HG02970 (cell line): Measurements from ENCODE around the gene ADAMTS5.

Experiments used
- ATAC-seq: cut with Tn5 transposase; IDR thresholded peaks from one replicate; pipeline ENCODE4 v1.9.1; 2021; ENCODE audit warnings: mild to moderate bottlenecking, moderate library complexity, moderate number of reproducible peaks; ENCODE audit not compliant: unreplicated experiment, low FRiP score

Gene ADAMTS5

DNA sequence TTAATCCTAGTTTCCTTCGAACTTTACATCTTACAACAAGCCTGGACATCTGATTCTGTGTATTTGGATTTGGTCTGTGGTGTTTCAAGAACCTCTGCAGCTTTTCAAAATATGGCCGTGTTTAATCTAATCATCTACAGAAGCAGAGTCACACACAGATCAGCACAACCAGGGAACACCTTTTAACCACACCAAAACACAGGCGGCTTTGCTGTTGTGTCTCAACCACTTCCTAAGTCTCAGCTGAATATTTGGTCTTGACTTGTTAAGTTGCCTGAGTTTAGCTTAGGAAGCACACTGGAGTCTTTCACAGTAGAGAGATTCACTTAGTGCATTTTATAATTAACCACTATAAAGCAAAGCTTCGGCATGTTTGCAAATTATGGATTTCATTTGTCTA, 17.1 kb downstream of the ADAMTS5 start:
- ATAC-seq = no peak

GRCh38 chr21:26948194-26948593, 18.7 kb downstream of the ADAMTS5 start:
- no peak for ATAC-seq

- ATAC-seq = no peak
Observed at GRCh38 chr21:26946744-26947446, 20.0 kb downstream of the ADAMTS5 start.

GRCh38 chr21:26945916-26946675, 20.8 kb downstream of the ADAMTS5 start:
- ATAC-seq = no peak

- no peak for ATAC-seq
Observed at GRCh38 chr21:26943921-26944320, 23.0 kb downstream of the ADAMTS5 start.

DNA sequence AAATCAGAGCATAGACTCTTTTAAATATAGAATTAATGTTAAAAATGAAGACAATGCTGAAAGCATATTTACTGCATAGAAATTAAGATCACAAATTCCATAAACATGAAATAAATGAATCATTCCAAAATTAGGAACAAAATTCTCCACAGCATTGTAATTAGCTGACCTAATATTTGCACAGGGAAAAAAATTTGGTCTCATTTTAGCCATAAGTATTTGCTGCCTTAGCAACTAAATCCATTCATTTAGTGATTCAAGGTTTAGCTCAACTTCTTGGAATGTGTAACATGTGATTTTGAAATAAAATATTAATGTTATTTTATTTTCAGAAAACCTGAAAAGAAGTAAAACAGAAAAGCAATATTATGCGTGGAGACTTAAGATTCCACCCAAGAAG, 25.5 kb downstream of the ADAMTS5 start:
- no peak for ATAC-seq

DNA sequence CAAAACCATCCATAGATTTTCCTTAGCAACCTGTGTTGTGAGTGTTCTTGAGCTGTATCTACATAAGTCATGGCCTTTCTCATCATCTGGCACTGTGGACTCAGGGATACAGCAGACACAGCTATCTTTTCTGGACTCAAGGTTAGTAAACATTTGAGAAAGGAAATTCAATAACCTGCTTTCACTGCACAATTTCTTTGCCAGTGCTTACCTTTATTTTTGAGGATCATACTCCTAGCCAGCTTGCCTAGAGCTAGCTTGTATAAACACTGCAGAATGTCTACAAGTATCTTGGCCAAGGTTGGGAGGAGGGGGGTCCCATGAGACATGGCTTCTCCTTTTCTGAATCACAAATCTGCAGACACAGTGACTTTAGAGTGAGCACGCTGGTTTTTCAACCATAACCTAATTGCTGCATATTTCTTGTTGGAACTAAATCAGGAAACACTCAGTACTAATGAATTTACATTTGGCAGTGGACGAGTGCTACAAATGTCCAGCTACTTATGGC, 27.2 kb downstream of the ADAMTS5 start:
- no peak for ATAC-seq

- no peak for ATAC-seq
Observed at GRCh38 chr21:26936641-26937040, 30.2 kb downstream of the ADAMTS5 start.

- no peak for ATAC-seq
Observed at GRCh38 chr21:26935977-26936376, 30.9 kb downstream of the ADAMTS5 start.

- ATAC-seq = no peak
Observed at GRCh38 chr21:26934383-26934782, 32.5 kb downstream of the ADAMTS5 start.

GRCh38 chr21:26933448-26933847, 33.4 kb downstream of the ADAMTS5 start:
- no peak for ATAC-seq

- no peak for ATAC-seq
Observed at GRCh38 chr21:26925636-26926035, 41.3 kb downstream of the ADAMTS5 start.

- ATAC-seq = no peak
Observed at GRCh38 chr21:26925122-26925521, 41.8 kb downstream of the ADAMTS5 start.

DNA sequence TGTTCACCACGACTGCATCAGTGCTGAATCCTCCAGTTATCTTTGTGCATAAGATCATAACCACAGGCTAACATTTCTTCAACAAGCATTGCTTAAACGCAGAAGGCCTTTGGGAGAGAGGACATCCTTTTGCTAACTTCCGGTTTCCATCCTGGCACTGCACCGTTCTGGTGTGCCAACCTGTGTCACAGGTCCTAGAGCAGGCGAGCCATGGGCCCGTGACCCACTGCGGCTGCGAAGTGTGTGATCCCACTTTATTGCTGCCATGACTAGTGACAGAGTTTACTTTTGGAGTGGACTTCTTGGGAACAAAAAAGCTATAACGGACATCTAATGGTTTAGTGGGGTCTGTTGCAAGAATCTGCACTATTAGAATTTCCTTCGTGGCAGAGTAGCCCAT, 42.9 kb downstream of the ADAMTS5 start:
- ATAC-seq = no peak

DNA sequence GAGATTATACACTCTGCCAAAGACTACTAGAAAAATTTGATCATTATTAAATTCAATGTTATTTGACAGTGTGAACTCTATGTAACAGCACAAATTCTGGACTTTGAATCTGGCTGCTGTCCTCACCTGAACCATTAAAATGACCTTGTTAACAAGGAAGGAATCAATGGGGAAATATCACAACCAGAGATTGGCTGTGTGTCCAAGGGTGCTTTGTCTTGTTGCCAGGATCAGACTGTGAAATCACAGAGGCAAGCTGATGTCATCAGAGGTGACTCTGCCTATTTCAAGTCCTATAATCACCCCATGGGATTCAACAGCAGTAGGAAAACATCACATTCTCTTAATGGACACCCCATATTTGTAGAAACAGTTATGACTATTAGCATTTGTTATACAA, 46.8 kb downstream of the ADAMTS5 start:
- no peak for ATAC-seq

- no peak for ATAC-seq
Observed at GRCh38 chr21:26918323-26919079, 48.4 kb downstream of the ADAMTS5 start.

- no peak for ATAC-seq
Observed at GRCh38 chr21:26916799-26917198, 50.1 kb downstream of the ADAMTS5 start.

GRCh38 chr21:26914557-26914956, 52.3 kb downstream of the ADAMTS5 start:
- no peak for ATAC-seq

- ATAC-seq = no peak
Observed at GRCh38 chr21:26912466-26912865, 54.4 kb downstream of the ADAMTS5 start.

DNA sequence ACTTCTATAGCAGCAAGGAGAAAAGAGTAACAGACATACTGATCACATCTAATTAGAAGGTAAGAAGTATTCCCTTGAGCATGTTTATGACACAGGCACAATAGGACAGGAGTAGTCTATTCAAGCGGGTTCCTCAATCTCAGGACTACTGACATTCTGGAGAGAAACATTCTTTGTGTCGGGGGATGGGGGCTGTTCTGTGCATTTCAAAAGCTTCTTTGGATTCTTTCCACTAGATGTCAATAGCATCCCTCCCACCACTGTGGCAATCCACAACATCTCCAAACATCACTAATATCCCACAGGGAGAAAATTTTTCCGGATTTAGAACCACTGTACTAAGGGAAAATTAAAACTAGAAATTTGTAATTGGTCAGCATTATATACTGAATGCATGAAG, 56.9 kb downstream of the ADAMTS5 start:
- ATAC-seq = no peak

DNA sequence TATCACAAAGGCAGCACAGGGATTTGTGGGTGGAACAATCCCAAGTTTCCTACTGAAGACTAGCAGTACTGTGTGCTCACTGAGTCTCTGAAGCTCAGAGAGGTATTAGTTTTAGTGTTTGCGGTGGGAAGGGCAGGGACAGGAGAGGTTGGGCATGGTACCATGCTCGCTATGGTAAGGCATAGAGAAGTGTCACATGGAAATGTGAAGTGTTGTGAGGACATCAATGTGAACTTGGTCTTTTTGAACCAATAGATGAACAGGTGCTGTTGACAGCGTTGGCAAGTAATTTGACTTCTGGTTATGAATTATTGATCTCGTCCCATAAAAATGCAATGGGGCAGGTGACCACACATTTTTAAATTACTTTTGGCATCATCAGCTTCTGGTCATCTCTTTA, 65.9 kb downstream of the ADAMTS5 start:
- no peak for ATAC-seq
